ENCODE data around the gene KRT8. TPM values are rescaled to one million over a fixed set of nuclear protein-coding genes. Genes with fewer than 3 reads are reported as not detected.

KRT8 gene
- total and polyA plus RNA-seq, 2 donors (not counting 1 experiment from before 2014, with no cell fraction given), result 0.24 to 0.94 TPM

DNA sequence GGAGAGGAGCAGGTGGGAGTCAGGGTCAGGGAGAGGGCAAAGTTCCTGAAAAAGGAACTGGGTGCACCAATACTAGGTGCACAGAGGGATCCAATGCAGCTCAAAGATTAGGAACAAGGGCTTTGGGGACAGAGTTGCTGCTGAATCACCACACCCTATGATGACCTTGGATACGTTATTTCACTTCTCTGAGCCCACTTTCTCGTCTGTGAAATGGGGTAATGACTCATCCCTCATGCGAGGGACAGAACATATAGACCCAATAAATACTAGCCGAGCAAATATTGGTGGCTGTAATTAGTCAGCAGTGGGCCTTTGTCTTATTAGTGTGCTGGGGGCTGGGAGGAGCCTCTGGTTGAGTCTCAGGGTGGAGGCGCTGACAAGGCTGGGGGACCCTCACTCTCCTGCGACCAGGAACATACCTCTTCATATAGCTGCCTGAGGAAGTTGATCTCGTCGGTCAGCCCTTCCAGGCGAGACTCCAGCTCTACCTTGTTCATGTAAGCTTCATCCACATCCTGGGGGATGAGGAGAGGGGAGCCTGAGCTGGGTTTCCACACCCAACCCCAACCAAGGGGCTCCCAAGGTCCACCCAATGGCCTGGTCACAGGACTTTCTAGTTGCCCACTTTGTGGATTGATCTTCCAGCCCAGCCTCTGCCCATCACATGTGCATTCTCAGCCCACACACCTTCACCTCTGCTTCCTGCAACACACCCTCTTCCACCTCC lies 4.5 kb downstream of the KRT8 start:
- Mint-ChIP-seq H3K27me3 (peaks cover 19% of the 10 kb centered on the region), H3K4me3 (no peak overlapping the region), H3K4me1 (peaks cover 3% of the 10 kb centered on the region), H3K9me3 (ENCODE audit: insufficient read depth) (no peaks in the 10 kb centered on the region), H3K27ac (no peak overlapping the region)
- H3K4me1 ChIP-seq (ENCODE audit: control insufficient read depth in 2 of 2, insufficient read depth in 2 of 2, low read length in 2 of 2), result peaks cover 5 to 10% of the 10 kb centered on the region in 2 donors
- H3K4me3 ChIP-seq (ENCODE audit: control extremely low read depth in 1 of 5, extremely low read depth in 1 of 5, insufficient read depth in 1 of 5, low read depth in 2 of 5, low read length in 4 of 5), result no peak overlapping the region
- no peak overlapping the region for H2AFZ ChIP-seq (ENCODE audit: insufficient read depth, low read depth, low read length, poor library complexity, severe bottlenecking)
- no peaks in the 10 kb centered on the region for H3K36me3 ChIP-seq (replicated peaks in 1 of 2; ENCODE audit: control extremely low read depth in 1 of 2, control insufficient read depth in 1 of 2, extremely low read depth in 1 of 2, insufficient read depth in 2 of 2, low read length in 1 of 2)
- H3K79me2 ChIP-seq (ENCODE audit: control insufficient read depth, insufficient read depth, low read length), result no peaks in the 10 kb centered on the region
- H3K4me2 ChIP-seq (replicated peaks; ENCODE audit: low read depth, low read length, poor library complexity, severe bottlenecking), result no peak overlapping the region
- no peak overlapping the region for H3K9ac ChIP-seq (ENCODE audit: low read length)
- ChIA-PET POLR2A (no interaction called here), CTCF (interaction anchor here (2.6 kb wide), 1 partner anchor 15 kb away, joined by 10 read pairs; no protein-coding TSS in a partner anchor)
- TF ChIP-seq, protein P1, sequence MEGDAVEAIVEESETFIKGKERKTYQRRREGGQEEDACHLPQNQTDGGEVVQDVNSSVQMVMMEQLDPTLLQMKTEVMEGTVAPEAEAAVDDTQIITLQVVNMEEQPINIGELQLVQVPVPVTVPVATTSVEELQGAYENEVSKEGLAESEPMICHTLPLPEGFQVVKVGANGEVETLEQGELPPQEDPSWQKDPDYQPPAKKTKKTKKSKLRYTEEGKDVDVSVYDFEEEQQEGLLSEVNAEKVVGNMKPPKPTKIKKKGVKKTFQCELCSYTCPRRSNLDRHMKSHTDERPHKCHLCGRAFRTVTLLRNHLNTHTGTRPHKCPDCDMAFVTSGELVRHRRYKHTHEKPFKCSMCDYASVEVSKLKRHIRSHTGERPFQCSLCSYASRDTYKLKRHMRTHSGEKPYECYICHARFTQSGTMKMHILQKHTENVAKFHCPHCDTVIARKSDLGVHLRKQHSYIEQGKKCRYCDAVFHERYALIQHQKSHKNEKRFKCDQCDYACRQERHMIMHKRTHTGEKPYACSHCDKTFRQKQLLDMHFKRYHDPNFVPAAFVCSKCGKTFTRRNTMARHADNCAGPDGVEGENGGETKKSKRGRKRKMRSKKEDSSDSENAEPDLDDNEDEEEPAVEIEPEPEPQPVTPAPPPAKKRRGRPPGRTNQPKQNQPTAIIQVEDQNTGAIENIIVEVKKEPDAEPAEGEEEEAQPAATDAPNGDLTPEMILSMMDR (IDR thresholded peaks at IDR 0.05), result no peak
- no peak for TF ChIP-seq EZH2 (IDR thresholded peaks at IDR 0.05; ENCODE audit: borderline replicate concordance, insufficient read depth, low read depth, low read length, poor library complexity, severe bottlenecking)
- DNase-seq, result no peak
- WGBS (ENCODE audit: insufficient coverage), result no CpG with 5 or more reads among the region's 9 CpGs
- no peaks in the 10 kb centered on the region for H3K9me3 ChIP-seq (ENCODE audit: control extremely low read depth in 1 of 3, control insufficient read depth in 2 of 3, insufficient read depth in 1 of 3, low read length in 2 of 3)
- peaks cover 0 to 9% (median 2%) of the 10 kb centered on the region in 4 experiments for H3K27me3 ChIP-seq (replicated peaks in 1 of 4; ENCODE audit: control extremely low read depth in 1 of 4, control insufficient read depth in 3 of 4, insufficient read depth in 4 of 4, low read length in 3 of 4)
- H3K27ac ChIP-seq (ENCODE audit: low read length in 2 of 2), result no peak overlapping the region
- no peak for ATAC-seq (ENCODE audit: low read depth)
- intact Hi-C loops (cut with micrococcal nuclease), result no loop called here
- no peaks in the 10 kb centered on the region for H4K20me1 ChIP-seq (ENCODE audit: control insufficient read depth, insufficient read depth, low read length, poor library complexity, severe bottlenecking)

DNA sequence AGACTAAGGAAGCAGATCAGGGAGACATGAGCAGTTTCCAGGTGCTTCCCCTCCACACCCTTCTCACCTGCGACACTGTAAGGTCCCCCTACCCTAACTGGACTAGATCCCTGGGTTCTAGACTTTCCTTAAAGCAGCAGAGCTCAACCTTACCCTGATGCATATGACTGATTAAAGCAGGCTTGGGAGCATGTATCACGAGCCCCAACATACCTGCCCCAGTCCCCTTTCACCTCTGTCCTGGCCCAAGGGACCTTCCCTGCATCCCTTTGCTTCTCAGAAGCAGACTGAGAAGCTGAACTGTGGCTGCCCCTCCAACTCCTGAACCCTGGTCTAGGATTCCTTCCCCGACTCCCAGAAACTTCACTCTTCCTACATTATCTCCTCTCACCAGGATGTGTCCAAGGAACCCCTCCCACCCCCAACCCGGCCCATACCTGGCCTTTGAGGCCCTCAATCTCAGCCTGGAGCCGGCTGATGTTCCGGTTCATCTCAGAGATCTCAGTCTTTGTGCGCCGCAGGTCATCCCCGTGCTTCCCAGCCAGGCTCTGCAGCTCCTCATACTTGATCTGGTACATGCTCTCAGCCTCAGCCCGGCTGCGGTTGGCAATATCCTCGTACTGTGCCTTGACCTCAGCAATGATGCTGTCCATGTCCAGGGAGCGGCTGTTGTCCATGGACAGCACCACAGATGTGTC lies 5.4 kb downstream of the KRT8 start:
- ChIA-PET CTCF (interaction anchor here (2.6 kb wide), 1 partner anchor 15 kb away, joined by 10 read pairs; no protein-coding TSS in a partner anchor), POLR2A (no interaction called here)
- Histone ChIP-seq H3K27ac (ENCODE audit: low read length in 2 of 2) (no peak overlapping the region), H3K4me3 (ENCODE audit: control extremely low read depth in 1 of 5, extremely low read depth in 1 of 5, insufficient read depth in 1 of 5, low read depth in 2 of 5, low read length in 4 of 5) (no peak overlapping the region), H3K79me2 (ENCODE audit: control insufficient read depth, insufficient read depth, low read length) (no peaks in the 10 kb centered on the region), H3K4me1 (ENCODE audit: control insufficient read depth in 2 of 2, insufficient read depth in 2 of 2, low read length in 2 of 2) (peaks cover 5 to 10% of the 10 kb centered on the region in 2 donors), H3K4me2 (replicated peaks; ENCODE audit: low read depth, low read length, poor library complexity, severe bottlenecking) (no peak overlapping the region), H4K20me1 (ENCODE audit: control insufficient read depth, insufficient read depth, low read length, poor library complexity, severe bottlenecking) (no peaks in the 10 kb centered on the region), H3K9me3 (ENCODE audit: control extremely low read depth in 1 of 3, control insufficient read depth in 2 of 3, insufficient read depth in 1 of 3, low read length in 2 of 3) (no peaks in the 10 kb centered on the region), H3K36me3 (replicated peaks in 1 of 2; ENCODE audit: control extremely low read depth in 1 of 2, control insufficient read depth in 1 of 2, extremely low read depth in 1 of 2, insufficient read depth in 2 of 2, low read length in 1 of 2) (no peaks in the 10 kb centered on the region), H2AFZ (ENCODE audit: insufficient read depth, low read depth, low read length, poor library complexity, severe bottlenecking) (no peak overlapping the region), H3K27me3 (replicated peaks in 1 of 4; ENCODE audit: control extremely low read depth in 1 of 4, control insufficient read depth in 3 of 4, insufficient read depth in 4 of 4, low read length in 3 of 4) (peaks cover 0 to 9% (median 2%) of the 10 kb centered on the region in 4 experiments), H3K9ac (ENCODE audit: low read length) (no peak overlapping the region)
- DNase-seq (no peak), ATAC-seq (ENCODE audit: low read depth) (no peak)
- TF ChIP-seq, protein P1 (IDR thresholded peaks at IDR 0.05), result no peak
- TF ChIP-seq EZH2 (IDR thresholded peaks at IDR 0.05; ENCODE audit: borderline replicate concordance, insufficient read depth, low read depth, low read length, poor library complexity, severe bottlenecking), result no peak
- Mint-ChIP-seq H3K27ac (no peak overlapping the region), H3K4me1 (peaks cover 3% of the 10 kb centered on the region), H3K4me3 (no peak overlapping the region), H3K9me3 (ENCODE audit: insufficient read depth) (no peaks in the 10 kb centered on the region), H3K27me3 (peaks cover 22% of the 10 kb centered on the region)
- intact Hi-C loops (cut with micrococcal nuclease), result no loop called here
- 91% methylated on average over 13 of the region's 13 CpGs for WGBS (ENCODE audit: insufficient coverage)
